Activated CD8-positive, alpha-beta T cell treated with anti-CD3 and anti-CD28 coated beads, Interleukin-2, amount 10 ng/mL, durations not matched to agents 7 days and 5 days (primary cell): Measurements from ENCODE around the gene WNT4. TPM values are rescaled to one million over a fixed set of nuclear protein-coding genes. Genes with fewer than 3 reads are reported as not detected.
A peak's percentile ranks its signal among the peaks of the same experiment; 100 is the strongest.
"Not testable (repeated sequence)": the region's sequence is repeated elsewhere in the genome, so short reads cannot be mapped to it uniquely, and the experiment has no call there.

Source experiments
- ATAC-seq: fragments of 150-1000 bp; cut with Tn5 transposase; one replicate; pipeline ENCODE4 v1.10.0; 2021; ENCODE audit warnings: moderate library complexity
- CTCF ChIA-PET: fragments of 350-600 bp; sonication (Branson Sonifier 250); formaldehyde crosslinking; loops from one replicate; lab custom pipeline; 2021; ENCODE audit warnings: antibody characterized with exemption; lab: Charles Lee
- POLR2A ChIA-PET: fragments of 350-600 bp; sonication (Branson Sonifier 250); formaldehyde crosslinking; loops from one replicate; lab custom pipeline; 2021; ENCODE audit warnings: antibody characterized with exemption; lab: Charles Lee
- DNase-seq: peaks from one replicate; pipeline ENCODE4 v3.0.0-alpha.2; 2020
- H3K27ac Mint-ChIP-seq: one replicate; pipeline ENCODE4 v1.8.0; 2021; ENCODE audit warnings: mild to moderate bottlenecking, mixed read lengths
- H3K27me3 Mint-ChIP-seq: one replicate; pipeline ENCODE4 v1.8.0; 2021; ENCODE audit warnings: low read depth, mixed read lengths
- H3K36me3 Mint-ChIP-seq: one replicate; pipeline ENCODE4 v1.8.0; 2021; ENCODE audit warnings: low read depth, mixed read lengths
- H3K4me1 Mint-ChIP-seq: one replicate; pipeline ENCODE4 v1.8.0; 2021; ENCODE audit warnings: low read depth, mixed read lengths
- H3K4me3 Mint-ChIP-seq: one replicate; pipeline ENCODE4 v1.8.0; 2021; ENCODE audit warnings: mild to moderate bottlenecking, mixed read lengths
- H3K9me3 Mint-ChIP-seq: one replicate; pipeline ENCODE4 v1.8.0; 2022; ENCODE audit warnings: mixed read lengths; ENCODE audit not compliant: insufficient read depth
- total RNA-seq, 2 experiments: library from RNA; stranded (reverse); gene quantifications; one replicate each; pipeline ENCODE4 v1.2.3, GENCODE V29; 2021

The WNT4 gene
- total RNA-seq, 2 experiments from 2014 or later: not detected

GRCh38 chr1:22102746-22103145, 40.2 kb downstream of the WNT4 start:
- ChIA-PET POLR2A (no interaction called here), CTCF (interaction anchor here (1.2 to 1.4 kb wide), 2 partner anchors 10 to 63 kb away, joined by 3 to 6 read pairs; no protein-coding TSS in a partner anchor)
- Mint-ChIP-seq H3K4me3 (no peak overlapping the region), H3K9me3 (no peaks in the 10 kb centered on the region), H3K27me3 (no peaks in the 10 kb centered on the region), H3K4me1 (peaks cover 65% of the 10 kb centered on the region), H3K27ac (peak overlapping the region; percentile 92), H3K36me3 (peaks cover 85% of the 10 kb centered on the region)
- no peak for ATAC-seq
- DNase-seq: no peak

- H3K9me3 Mint-ChIP-seq: no peaks in the 10 kb centered on the region
- POLR2A ChIA-PET: no interaction called here
- H3K27ac Mint-ChIP-seq: no peak overlapping the region
- peaks cover 89% of the 10 kb centered on the region for H3K36me3 Mint-ChIP-seq
- H3K4me3 Mint-ChIP-seq: no peak overlapping the region
- DNase-seq (no peak), ATAC-seq (no peak)
- no peaks in the 10 kb centered on the region for H3K27me3 Mint-ChIP-seq
- peaks cover 67% of the 10 kb centered on the region for H3K4me1 Mint-ChIP-seq
- CTCF ChIA-PET: interaction anchor here (1.2 to 1.7 kb wide), 3 partner anchors 9 to 315 kb away, joined by 3 to 6 read pairs (median 4); no protein-coding TSS in a partner anchor
These were observed 40.9 kb downstream of the WNT4 start for GRCh38 chr1:22101995-22102394.

DNA sequence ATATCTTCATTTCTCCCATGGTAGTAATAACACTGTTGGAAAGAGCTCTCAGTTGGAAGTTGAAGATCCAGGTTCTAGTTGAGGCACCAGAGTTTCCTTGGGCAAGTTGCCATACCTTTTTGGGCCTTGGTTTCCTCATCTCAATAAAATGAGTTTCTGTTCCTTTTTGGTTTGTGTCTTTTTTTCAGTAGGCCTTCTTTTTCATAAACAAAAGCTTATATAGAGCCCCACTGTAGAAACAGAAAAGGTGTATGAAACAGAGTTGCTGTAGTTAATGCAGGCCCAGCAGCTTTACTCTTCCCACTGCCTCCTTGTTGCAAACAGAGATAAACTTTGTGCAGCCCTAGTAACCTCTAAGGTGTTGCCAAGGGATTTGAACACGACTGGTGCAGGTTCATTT, 41.7 kb downstream of the WNT4 start:
- no peak for DNase-seq
- H3K27ac Mint-ChIP-seq: peak overlapping the region; percentile 35

GRCh38 chr1:22100168-22100567, 42.7 kb downstream of the WNT4 start:
- Mint-ChIP-seq H3K36me3 (peaks cover 84% of the 10 kb centered on the region), H3K4me3 (no peak overlapping the region), H3K9me3 (no peaks in the 10 kb centered on the region), H3K27me3 (no peaks in the 10 kb centered on the region), H3K4me1 (peaks cover 54% of the 10 kb centered on the region), H3K27ac (peak overlapping the region; percentile 56)
- ATAC-seq (no peak), DNase-seq (no peak)
- ChIA-PET POLR2A (interaction anchor here (0.8 to 2.0 kb wide), 3 partner anchors 11 to 75 kb away, joined by 3 to 8 read pairs (median 4); no protein-coding TSS in a partner anchor), CTCF (interaction anchor here (1.2 to 2.8 kb wide), 3 partner anchors 45 to 317 kb away, joined by 3 to 9 read pairs (median 4); no protein-coding TSS in a partner anchor)

More for the DNA sequence above, 41.7 kb downstream of the WNT4 start:
- H3K9me3 Mint-ChIP-seq: no peaks in the 10 kb centered on the region
- H3K36me3 Mint-ChIP-seq: peaks cover 90% of the 10 kb centered on the region
- POLR2A ChIA-PET: interaction anchor here (2.0 kb wide), 1 partner anchor 76 kb away, joined by 8 read pairs; no protein-coding TSS in a partner anchor
- ATAC-seq: no peak
- H3K27me3 Mint-ChIP-seq: no peaks in the 10 kb centered on the region
- H3K4me1 Mint-ChIP-seq: peaks cover 62% of the 10 kb centered on the region
- CTCF ChIA-PET: interaction anchor here (1.7 to 2.8 kb wide), 2 partner anchors 76 to 316 kb away, joined by 4 to 9 read pairs; no protein-coding TSS in a partner anchor
- H3K4me3 Mint-ChIP-seq: no peak overlapping the region

GRCh38 chr1:22098752-22099151, 44.1 kb downstream of the WNT4 start:
- peaks cover 50% of the 10 kb centered on the region for H3K4me1 Mint-ChIP-seq
- H3K27me3 Mint-ChIP-seq: no peaks in the 10 kb centered on the region
- no peaks in the 10 kb centered on the region for H3K9me3 Mint-ChIP-seq
- no peak overlapping the region for H3K27ac Mint-ChIP-seq
- no peak overlapping the region for H3K4me3 Mint-ChIP-seq
- peaks cover 81% of the 10 kb centered on the region for H3K36me3 Mint-ChIP-seq
- DNase-seq (no peak), ATAC-seq (no peak)
- ChIA-PET CTCF (interaction anchor here (1.2 to 2.8 kb wide), 2 partner anchors 15 to 74 kb away, joined by 3 to 9 read pairs; no protein-coding TSS in a partner anchor), POLR2A (interaction anchor here (0.6 to 1.1 kb wide), 3 partner anchors 44 to 247 kb away, joined by 3 to 5 read pairs (median 4); partner anchors contain the start of gene CDC42)

- POLR2A ChIA-PET: no interaction called here
- Mint-ChIP-seq H3K27ac (no peak overlapping the region), H3K27me3 (no peaks in the 10 kb centered on the region), H3K9me3 (no peaks in the 10 kb centered on the region), H3K4me3 (no peak overlapping the region), H3K4me1 (peaks cover 55% of the 10 kb centered on the region), H3K36me3 (peaks cover 77% of the 10 kb centered on the region)
- DNase-seq: no peak
- ATAC-seq: no peak
- CTCF ChIA-PET: no interaction called here
These were observed 46.4 kb downstream of the WNT4 start for GRCh38 chr1:22096463-22096862.

DNA sequence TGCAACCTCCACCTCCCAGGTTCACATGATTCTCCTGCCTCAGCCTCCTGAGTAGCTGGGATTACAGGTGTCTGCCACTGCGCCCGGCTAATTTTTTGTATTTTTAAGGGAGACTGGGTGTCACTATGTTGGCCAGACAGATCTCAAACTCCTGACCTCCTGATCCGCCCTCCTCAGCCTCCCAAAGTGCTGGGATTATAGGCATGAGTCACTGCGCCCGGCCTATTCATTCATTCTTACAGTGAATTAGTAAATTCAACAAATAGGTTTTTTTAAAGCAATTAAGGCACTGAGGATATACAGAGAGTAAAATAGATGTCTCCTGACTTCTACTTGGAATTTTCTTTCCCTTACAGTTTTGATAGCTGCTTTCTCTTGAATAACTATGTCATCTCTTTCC, 46.9 kb downstream of the WNT4 start:
- DNase-seq (no peak), ATAC-seq (no peak)
- H3K36me3 Mint-ChIP-seq: peaks cover 76% of the 10 kb centered on the region
- CTCF ChIA-PET: no interaction called here
- H3K27ac Mint-ChIP-seq: no peak overlapping the region
- peaks cover 57% of the 10 kb centered on the region for H3K4me1 Mint-ChIP-seq
- H3K9me3 Mint-ChIP-seq: no peaks in the 10 kb centered on the region
- POLR2A ChIA-PET: interaction anchor here (0.6 kb wide), 1 partner anchor 539 kb away, joined by 3 read pairs; no protein-coding TSS in a partner anchor
- H3K27me3 Mint-ChIP-seq: no peaks in the 10 kb centered on the region
- H3K4me3 Mint-ChIP-seq: no peak overlapping the region

- Mint-ChIP-seq H3K9me3 (no peaks in the 10 kb centered on the region), H3K4me3 (no peak overlapping the region), H3K27ac (no peak overlapping the region), H3K36me3 (peaks cover 73% of the 10 kb centered on the region), H3K27me3 (no peaks in the 10 kb centered on the region), H3K4me1 (peaks cover 67% of the 10 kb centered on the region)
- DNase-seq (no peak), ATAC-seq (no peak)
- POLR2A ChIA-PET: interaction anchor here (1.9 to 2.2 kb wide), 2 partner anchors 41 to 69 kb away, joined by 6 to 10 read pairs; partner anchors contain the start of gene CDC42
- CTCF ChIA-PET: interaction anchor here (0.8 to 2.5 kb wide), 7 partner anchors 12 to 70 kb away, joined by 3 to 28 read pairs (median 3); no protein-coding TSS in a partner anchor
These were observed 49.4 kb downstream of the WNT4 start for GRCh38 chr1:22093513-22093912.

GRCh38 chr1:22092026-22092768, 50.7 kb downstream of the WNT4 start:
- DNase-seq (peak; percentile 68), ATAC-seq (peak; percentile 63)
- ChIA-PET POLR2A (interaction anchor here (0.6 to 2.2 kb wide), 4 partner anchors 40 to 487 kb away, joined by 3 to 10 read pairs (median 5); partner anchors contain the start of gene CDC42), CTCF (interaction anchor here (1.1 to 2.5 kb wide), 9 partner anchors 10 to 69 kb away, joined by 3 to 28 read pairs (median 6); no protein-coding TSS in a partner anchor)
- H3K27me3 Mint-ChIP-seq, H3K9me3 Mint-ChIP-seq, H3K4me3 Mint-ChIP-seq: not testable (repeated sequence)
- peaks cover 73% of the 10 kb centered on the region for H3K36me3 Mint-ChIP-seq
- peak overlapping the region; percentile 62 for H3K27ac Mint-ChIP-seq
- H3K4me1 Mint-ChIP-seq: peaks cover 77% of the 10 kb centered on the region

DNA sequence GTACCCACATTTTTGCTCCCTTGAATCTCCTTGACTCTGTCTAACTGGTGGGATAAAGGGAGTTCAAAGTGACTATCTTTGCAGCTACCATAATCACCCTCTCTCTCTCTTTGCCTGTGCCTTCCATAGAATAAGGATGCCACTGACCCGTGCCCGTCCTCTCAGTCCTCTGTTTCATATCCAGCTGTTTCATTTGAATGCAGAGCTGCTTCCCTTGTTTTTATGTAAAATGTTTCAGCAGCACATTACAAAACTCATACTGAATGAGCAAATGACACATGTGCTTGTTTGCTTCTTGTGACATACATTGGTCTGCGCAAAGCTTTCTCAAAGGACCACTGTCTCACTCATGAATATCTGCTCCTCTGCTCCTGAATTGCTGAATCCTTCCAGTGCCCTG, 52.0 kb downstream of the WNT4 start:
- no peak for ATAC-seq
- H3K36me3 Mint-ChIP-seq: peaks cover 74% of the 10 kb centered on the region
- H3K9me3 Mint-ChIP-seq: no peaks in the 10 kb centered on the region
- peak overlapping the region; percentile 0 for H3K4me3 Mint-ChIP-seq
- H3K27ac Mint-ChIP-seq: peak overlapping the region; percentile 79
- DNase-seq: no peak
- ChIA-PET CTCF (interaction anchor here (1.1 to 2.7 kb wide), 5 partner anchors 14 to 326 kb away, joined by 3 to 15 read pairs (median 6); partner anchors contain the start of gene CDC42), POLR2A (interaction anchor here (2.1 to 2.2 kb wide), 2 partner anchors 37 to 66 kb away, joined by 10 to 20 read pairs; partner anchors contain the start of gene CDC42)
- no peaks in the 10 kb centered on the region for H3K27me3 Mint-ChIP-seq
- peaks cover 86% of the 10 kb centered on the region for H3K4me1 Mint-ChIP-seq

DNA sequence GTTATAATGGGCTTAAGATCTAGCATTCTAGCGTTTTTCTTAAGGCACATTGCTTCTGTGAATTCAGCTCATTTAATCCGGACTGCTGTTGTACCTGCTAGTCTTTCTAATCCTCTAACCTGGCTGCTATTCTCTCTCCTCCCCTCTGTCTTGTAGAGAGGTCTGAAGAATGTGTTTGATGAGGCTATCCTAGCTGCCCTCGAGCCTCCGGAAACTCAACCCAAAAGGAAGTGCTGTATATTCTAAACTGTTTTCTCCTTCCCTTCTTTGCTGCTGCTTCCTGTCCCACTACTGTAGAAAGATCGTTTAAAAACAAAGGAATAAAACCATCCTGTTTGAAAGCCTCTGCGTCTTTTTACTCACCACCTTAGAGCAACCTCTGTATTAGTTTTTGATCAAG, 53.1 kb downstream of the WNT4 start:
- Mint-ChIP-seq H3K27me3 (no peaks in the 10 kb centered on the region), H3K27ac (peak overlapping the region; percentile 87), H3K4me3 (peak overlapping the region; percentile 62), H3K36me3 (peaks cover 79% of the 10 kb centered on the region), H3K4me1 (peaks cover 88% of the 10 kb centered on the region), H3K9me3 (no peaks in the 10 kb centered on the region)
- DNase-seq: peak; percentile 52
- ChIA-PET POLR2A (interaction anchor here (0.6 to 2.2 kb wide), 8 partner anchors 10 to 79 kb away, joined by 3 to 20 read pairs (median 4); partner anchors contain the start of gene CDC42), CTCF (interaction anchor here (0.8 to 2.7 kb wide), 6 partner anchors 15 to 67 kb away, joined by 3 to 15 read pairs (median 6); partner anchors contain the start of gene CDC42)
- ATAC-seq: peak; percentile 75
